NCI-H2107 (cell line): ENCODE measurements around the gene PPFIBP1.
"Not testable (repeated sequence)": the region's sequence is repeated elsewhere in the genome, so short reads cannot be mapped to it uniquely, and the experiment has no call there.

Experiments
- DNase-seq: peaks from one replicate; lab custom pipeline; 2025; lab: John Stamatoyannopoulos, UW

Gene PPFIBP1

DNA sequence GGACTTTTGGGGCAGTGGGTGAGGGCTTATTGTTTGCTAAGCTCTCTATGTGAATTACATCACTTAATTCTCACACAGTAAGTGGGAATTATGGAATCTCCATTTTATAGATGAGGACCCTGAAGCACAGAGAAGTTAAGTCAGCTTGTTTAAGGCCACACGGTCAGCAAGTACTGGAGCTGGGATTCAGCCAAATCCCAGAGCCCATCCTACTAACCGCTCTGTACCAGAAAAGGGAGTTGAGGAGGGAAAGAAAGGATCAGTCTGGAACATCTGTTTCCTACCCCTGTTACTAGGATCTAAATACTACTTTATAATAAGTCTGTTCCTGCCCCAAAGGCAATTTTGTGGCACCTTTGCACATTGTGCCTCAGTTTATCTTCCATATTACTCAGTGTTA is 42.6 kb downstream of the PPFIBP1 start:
- DNase-seq, result no peak

DNA sequence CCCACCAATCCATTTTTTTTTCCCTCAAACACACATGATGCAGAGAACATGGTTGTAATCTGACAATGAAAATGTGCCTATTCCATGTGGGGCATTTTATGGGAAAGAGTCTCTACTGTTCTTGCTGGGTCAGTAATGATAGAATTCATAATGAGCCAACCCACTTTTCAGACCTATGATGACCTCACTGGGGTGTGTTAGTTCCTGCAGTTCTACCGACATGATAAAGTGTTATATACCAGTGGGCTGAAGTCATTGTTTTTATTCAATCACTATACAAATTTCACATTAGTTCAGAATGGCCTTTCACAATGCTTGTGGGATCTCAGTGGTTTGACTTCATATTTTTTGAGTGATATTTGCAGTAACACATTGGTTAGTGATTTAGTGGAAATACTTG is 47.5 kb downstream of the PPFIBP1 start:
- DNase-seq, result no peak

DNA sequence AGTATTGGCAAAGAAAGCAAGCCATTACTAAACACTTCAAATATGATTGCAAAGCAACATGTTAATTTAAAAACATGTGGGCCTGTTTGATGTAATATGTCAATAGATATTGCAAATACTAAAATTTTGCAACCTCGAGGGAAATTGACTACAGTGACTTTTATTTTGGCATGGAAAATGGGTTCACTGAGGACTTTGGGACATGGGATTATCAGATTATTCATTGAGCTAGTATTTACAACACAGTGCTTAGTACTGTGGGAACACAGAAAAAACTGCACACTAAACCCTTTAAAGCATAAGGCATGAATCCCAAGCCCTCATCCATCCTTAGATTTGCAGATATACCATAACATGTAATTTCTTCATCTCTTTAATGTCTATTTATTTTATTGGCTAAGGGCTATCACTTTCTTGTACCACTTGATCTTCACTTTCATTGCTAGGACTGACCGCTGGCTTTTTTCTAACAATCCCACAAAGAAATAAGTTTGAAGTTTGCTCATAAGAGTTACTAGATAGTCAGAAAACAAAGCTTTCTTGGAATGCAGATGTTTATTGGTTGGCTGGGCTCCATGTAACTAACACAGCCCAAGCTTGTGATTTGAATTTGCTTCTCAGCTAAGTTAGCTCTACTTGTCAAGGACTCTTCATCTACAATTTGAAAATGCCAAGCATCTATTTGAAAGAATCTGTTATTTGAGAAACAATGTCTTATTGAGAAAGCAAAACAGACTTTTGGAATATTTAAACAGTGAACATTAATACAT is 48.7 kb downstream of the PPFIBP1 start:
- DNase-seq, result no peak

DNA sequence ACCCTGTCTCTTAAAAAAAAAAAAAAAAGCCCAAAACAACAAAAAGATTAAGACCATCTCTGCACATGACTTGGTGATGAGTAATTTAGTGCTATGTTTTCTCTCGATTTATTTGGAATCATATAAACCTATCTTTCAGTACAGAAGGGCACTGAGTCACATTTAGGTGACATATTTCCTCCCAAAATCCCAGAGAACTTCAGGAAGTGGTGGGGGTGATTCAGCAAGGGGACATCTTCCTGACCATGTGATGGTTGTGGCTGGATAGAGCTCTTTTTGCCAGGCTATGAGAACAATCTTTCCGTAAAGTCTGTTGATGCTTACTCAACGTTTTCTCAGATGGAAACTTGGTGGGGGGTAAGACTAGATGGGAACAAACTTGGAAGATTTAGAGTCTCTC is 50.0 kb downstream of the PPFIBP1 start:
- no peak for DNase-seq

DNA sequence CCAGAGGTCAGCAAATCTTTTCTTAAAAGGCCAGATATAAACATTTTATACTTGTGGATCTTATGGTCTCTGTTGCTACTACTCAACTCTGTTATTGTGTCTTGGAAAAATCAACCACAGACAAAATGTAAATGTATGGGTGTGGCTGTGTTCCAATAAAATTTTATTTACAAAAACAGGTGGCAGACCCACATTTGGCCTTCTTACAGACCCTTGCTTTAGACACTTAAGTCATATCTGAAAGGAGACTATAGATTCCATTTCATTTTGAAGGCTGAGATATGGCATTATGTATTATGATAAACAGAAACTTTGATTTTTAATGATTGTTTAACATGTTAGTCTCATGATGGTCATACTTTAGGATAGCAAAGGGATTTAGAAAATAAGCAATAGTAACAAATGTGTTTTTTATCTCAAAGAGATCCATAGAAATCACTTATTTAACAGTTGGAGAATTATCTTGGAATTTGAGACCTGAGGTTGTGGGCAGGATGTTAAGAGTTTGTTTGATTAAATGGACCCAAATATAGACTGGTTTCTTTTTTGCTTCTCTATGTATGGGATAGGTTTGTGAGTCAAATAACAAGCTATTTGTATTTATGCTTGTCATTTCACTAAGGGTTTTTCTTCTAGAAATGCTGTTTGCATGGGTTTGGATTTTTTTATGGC is 51.2 kb downstream of the PPFIBP1 start:
- no peak for DNase-seq

DNA sequence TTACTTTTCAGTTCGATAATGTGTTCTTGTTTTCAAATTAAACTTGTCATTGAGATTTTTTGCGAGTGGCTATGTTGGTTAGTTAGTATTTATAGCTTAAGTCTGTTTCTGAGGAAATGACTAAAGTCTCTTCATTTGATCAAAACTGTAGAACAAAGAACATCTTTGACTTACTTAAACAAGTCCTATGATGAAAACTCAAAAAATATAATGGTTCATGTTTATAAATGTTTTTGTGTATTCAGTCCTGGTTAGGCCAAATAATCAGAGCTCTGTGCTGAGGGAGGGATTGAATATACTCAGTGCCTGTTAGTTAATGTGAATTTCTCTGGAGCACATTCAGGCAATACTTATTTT is 51.7 kb downstream of the PPFIBP1 start:
- no peak for DNase-seq

DNA sequence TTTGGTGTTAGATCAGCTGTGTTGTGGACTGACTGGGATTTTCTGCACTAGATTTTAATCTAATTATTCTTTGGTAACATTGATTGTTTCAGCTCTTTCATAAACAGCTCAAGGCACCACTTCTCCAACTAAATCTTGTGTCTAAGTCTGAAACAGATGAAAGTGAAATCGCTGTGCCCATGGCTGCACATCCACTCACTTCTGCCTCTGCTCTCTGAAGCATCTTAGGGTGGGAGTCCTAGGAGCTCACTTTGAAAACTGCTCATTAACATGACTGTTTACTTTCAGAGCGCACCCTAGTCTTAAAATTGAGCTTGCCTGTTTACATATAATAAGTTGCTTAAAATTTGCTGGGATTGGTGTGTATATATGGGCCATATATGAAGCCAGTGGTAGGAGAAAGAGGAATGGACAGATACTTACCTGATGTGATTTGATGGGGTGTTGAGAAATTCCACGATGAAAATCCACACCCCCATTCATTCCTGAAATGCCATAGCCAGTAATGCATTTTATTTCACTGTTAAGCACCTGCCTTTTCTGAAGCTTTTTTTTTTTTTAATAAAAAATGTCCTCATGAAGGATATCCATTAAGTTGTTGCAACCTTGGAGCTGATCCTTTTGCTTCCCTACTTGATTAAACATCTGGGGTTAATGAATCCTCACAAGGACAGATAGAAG is 52.8 kb downstream of the PPFIBP1 start:
- DNase-seq, result no peak

DNA sequence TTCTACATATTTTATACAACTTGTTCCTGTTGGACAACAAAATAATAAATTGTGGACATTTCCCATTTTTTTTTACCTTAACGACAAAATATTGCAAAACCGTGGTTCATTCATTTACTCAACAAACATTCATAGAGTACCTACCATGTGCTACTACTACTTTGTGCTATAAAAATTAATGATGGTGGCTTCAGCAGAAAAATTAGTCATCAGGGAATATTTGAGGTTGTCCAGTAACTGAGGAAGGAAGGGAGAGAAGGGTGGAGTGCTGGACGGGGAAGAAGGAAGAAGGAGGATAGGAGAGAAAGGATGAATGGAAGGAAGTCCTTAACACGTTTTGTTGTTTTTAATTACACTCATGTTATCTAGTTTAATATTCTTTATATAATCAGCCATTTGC is 53.7 kb downstream of the PPFIBP1 start:
- DNase-seq, result no peak

DNA sequence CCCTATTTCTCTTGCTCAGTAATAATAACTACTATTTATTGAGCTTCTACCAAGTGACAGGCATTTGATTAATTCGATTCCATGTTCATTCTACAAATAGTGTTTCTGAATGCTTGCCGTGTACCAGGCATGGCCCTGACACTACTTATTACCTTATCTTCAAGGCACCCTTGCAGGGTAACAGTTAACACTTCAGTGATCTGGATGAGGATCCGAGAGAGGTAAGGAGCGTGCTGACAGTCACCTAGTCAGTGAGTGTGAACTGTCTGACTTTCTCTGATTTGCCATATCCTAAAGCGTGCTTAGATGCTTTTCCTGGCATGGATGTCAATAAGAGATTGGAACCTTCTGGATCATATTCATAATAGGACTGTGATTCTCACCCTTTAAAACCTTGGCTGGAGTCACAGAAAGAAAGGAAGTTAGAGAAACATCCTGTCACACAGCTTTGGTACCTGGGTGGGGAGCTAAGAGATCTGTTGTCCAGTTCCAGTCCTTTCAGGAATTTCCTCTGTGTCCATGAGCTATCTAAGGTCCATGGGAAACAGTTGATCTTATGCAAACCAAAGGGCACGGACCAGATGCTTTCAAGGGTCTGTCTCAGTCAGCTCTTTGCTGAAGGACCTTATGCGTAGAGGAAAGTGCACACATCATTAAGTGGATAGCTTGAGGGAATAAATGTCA is 54.8 kb downstream of the PPFIBP1 start:
- DNase-seq, result no peak

DNA sequence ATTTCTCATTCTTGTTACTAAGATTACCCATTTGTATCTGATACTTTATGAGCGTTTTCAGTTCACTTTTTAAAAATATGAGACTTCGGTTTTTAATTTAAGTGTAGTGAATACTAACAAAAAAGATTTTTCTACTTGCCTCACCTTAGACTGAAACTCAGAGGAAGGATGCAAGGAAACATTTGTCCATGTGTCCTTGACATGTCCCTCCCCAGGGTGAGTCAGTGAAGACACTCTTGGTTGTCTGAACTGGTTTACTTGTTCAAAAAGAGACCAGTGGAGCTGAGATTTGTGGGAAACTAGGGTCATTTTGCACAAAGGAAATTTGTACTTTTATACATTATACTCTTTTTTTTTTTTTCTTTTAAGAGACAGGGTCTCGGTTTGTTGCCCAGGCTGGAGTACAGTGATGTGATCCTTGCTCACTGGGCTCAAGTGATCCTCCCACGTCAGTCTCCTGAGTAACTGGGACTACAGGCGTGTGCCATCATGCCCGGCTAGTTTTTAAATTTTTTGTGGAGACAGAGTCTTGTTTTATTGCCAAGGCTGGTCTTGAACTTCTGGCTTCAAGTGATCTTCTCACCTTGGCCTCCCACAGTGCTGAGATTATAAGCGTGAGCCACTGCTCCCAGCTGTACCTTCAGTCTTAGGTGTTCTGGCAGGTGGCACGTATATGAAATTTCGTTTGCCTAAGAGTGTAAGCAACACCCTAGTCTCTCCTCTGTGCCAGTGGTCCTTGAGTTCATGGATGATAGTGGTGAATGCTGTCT is 56.7 kb downstream of the PPFIBP1 start:
- DNase-seq, result no peak

DNA sequence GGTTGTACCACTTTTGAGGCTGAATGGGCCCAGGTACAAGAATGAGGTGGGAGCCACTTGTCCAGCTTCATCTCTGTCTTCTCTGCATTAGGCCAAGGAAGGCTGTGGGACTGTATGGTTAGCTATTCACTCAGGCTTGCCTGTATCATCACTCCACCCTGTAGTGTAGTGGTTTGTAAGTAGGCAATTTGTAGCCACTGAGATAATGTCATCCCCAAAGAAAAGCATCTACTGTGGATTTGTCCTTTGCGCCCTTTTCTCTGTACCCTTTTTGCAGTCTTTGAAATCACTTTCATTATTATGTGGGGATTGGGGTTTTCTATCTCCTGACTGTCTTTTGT is 57.3 kb downstream of the PPFIBP1 start:
- DNase-seq, result not testable (repeated sequence)

DNA sequence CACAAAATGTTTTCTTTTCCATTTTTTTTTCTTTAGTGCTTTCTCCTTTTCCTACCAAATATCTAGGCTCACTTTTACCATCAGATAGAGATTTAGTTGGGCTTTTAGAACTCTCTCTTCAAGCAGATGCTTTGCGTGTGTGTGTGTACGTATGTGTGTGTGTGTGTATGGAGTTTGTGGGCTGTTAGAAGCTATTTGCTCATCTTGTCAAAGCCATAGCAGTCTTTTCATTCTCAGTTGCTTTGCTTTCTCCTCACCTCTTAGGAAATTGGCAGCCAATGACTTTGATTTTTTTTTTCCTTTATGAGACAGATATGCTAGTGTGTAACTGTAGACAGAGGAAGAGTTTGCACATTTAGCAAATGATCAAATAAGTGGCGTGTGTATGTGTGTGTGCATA is 57.8 kb downstream of the PPFIBP1 start:
- DNase-seq, result not testable (repeated sequence)

DNA sequence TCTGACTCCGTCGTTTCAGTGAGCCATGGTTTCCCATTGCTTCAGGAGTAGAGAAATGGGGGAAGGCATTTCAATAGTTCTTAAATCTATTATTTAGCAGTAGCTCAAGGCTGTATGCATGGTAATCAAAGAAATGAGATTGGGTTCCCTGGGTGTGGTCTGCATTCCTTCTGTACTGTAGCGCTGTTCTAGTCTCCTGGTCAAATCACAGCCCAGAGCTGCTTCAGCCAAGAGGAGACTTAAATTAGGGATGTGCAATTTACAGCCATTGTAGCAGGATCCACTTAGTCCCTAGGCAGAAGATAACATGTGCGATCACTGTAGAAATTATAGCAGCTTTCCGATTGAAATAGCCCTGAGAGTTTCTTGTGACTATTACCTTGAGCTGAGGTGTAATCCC is 58.4 kb downstream of the PPFIBP1 start:
- DNase-seq, result not testable (repeated sequence)

DNA sequence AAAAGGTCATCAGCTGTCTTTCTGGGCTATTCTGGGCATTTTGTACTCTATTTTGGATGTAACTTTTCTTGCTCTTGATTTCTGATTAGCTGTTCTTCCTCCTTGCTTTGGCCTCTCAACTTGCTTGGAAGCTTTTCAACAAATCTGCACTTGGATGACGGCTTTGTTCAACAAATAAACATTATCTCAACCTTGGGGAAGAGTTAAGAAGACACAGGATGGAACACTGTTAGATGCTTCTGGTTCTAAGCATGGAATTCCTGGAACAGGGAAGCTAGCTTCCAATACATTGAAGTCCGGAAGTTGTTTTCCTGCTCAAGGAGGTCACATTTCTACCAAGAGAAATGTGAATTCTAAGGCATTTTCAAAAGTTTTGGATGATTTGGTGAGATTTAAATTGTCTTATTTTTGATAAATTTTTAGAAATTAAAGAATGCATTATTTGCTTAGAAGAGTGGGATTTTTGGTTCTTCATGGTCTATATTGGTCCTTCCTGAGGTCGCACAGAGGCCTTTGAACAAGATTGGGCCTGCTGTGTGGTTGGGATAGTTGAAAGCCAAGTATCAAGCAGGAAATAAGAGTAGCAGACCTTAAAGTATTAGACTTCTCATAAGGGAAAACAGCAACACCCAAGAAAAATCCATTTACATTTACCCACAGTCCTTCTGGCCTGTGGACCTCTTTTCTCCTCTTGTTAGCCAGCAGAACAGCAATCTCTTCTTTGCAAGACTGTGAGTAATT is 59.2 kb downstream of the PPFIBP1 start:
- no peak for DNase-seq

DNA sequence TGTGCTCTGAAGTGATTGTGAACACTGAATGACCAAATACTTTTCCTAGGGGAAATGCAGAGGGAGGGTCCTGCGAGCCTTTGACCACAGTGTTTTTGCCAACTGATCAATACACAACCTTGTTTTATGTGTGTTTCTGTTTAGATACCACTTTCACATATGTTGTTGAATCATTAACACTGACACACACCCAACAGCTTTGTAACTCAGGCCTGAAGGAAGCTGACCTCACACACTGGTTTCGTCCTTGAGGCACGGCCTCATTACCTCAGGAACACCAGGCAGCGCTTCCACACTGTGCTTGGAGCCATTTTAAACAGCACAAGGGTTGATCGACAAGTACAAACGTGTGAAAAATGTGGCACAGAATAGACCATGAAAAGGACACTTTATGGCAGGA is 60.0 kb downstream of the PPFIBP1 start:
- DNase-seq, result no peak

DNA sequence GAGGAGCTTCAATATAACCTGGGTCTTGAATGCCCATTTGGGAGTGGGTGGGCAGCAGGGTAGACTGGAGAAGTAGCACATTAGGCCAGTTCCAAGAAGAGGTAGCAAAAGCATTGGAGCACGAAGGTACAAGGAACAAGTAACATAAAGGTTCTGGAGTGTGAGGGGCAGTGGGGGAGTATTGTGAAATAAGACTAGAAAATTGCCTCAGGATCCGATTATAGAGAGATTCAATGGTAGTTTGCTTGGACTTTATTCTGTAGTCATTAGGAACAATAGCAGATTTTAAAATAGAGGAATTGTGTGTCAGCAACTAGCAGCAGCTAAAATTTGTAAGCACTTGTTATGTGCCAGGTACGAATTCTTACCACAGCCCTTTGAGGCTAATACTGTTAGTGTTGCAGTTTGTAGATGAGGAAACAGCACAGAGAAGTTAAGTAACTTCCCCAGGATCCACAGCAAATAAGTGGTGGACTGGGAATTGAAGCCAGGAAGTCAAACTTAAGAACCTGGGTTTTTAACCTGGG is 61.8 kb downstream of the PPFIBP1 start:
- no peak for DNase-seq

DNA sequence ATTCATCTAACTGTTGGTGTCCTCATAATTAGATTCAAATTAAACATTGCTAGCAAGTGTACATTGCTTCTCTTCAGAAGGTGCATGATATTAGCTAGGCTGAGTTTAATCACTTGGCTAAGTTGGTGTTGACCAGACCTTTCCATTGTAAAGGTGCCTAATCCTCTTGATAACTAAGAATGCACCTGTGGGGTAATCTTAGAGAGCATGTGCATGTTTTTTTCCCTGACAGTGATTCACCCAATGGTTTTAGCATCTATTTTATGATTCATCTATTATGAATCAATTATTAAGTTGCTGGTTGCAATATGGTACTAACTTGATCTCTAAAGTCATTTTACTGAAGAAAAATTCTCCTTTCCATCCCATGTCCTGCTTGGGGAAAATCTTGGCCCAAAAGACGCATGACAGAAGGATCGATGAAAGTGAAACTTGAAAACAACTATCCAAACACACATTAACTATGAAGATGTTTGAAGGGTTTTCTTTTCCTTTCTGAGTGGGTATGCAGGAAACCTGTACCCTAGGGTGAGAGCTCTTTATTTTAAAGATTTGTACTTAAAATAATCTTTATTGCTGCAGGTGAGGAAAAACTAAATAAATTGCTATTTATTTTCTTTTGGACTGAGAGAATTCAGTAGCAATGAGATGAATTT is 64.2 kb downstream of the PPFIBP1 start:
- DNase-seq, result not testable (repeated sequence)

DNA sequence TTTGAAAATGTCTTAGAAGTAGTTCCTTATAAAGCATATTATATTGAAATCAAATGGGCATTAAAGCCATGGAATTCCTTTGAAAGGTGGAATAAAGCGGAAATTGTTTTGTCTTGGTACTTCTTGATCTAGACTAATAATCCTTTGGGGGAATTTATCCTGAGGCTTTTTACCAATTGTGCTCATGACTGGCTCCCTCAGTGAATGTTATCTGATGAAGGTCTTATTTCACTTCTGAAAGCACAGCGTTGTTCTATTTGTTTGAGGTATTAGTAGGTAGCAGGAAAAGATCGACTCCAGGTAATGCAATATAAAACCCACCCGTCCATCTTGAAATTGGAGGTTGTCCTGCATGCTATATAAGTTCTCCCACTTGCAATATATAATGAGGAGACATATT is 64.8 kb downstream of the PPFIBP1 start:
- no peak for DNase-seq

DNA sequence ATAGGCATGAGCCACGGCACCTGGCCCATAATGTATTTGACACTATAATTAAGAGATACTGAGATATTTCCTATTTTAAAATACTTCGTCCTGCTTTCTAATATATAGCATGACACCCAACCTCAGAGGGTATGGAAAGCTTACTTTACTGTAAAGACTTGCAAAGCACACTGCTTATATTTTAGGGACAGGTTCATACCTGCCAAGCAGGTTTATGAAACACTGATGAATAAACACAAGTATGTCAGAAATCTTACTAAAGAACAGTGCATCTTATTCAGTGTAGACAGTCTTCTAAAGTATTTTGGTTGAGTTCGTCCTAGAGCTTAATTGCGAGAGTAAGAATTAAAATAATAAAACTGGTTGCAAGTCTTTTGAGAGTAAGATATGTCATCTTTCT is 65.4 kb downstream of the PPFIBP1 start:
- no peak for DNase-seq

DNA sequence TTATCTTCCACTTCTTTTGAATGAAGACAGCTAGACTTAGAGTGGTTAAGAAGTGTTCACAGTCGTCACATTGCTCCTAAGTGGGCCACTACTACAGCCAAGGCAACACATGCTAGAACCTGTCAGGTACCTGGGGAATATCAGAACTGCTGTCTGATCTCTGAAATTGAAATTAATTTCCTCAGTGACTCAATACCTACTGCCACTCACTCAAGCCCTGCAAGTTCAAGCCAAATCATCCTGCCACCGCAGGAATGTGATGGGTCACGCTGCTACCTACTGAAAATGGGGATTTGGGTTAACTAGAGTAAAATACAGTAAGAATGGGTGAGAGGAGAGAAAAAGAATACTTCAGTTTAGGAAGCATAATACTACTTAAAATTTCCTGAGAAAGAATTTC is 67.7 kb downstream of the PPFIBP1 start:
- not testable (repeated sequence) for DNase-seq

DNA sequence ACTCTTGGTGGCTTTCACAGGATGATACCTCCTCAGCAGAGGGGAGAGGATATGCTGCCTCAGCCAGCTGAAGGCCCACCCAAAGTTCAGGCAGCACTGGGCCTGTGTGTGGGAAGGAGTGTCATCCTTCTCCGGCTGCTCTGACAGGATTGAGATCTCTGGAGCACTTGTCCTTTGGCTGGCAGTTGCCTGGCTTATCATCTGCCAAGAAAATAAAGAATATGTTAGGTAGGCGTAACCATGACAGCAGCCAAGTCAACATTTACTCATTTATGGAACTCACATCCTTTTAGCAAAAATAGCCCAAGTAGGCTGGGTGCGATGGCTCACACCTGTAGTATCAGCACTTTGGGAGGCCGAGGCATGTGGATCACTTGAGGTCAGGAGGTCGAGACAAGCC is 68.5 kb downstream of the PPFIBP1 start:
- DNase-seq, result no peak
